WI38 (cell line): Measurements from ENCODE around the gene DNMT3A.

Experiments
- H3K4me3 ChIP-seq: 2 replicates; pipeline ENCODE4 v1.5.1; 2011; ENCODE audit warnings: low read depth, mild to moderate bottlenecking, control low read depth, low read length
- TF ChIP-seq, protein P1 (sequence below): IDR thresholded peaks from 2 replicates; pipeline ENCODE4 v1.5.1; 2012; ENCODE audit warnings: low read depth, mild to moderate bottlenecking, control low read depth, low read length

The DNMT3A gene

GRCh38 chr2:25198576-25198975 lies 143.1 kb downstream of the DNMT3A start:
- no peak overlapping the region for H3K4me3 ChIP-seq
- TF ChIP-seq, protein P1, sequence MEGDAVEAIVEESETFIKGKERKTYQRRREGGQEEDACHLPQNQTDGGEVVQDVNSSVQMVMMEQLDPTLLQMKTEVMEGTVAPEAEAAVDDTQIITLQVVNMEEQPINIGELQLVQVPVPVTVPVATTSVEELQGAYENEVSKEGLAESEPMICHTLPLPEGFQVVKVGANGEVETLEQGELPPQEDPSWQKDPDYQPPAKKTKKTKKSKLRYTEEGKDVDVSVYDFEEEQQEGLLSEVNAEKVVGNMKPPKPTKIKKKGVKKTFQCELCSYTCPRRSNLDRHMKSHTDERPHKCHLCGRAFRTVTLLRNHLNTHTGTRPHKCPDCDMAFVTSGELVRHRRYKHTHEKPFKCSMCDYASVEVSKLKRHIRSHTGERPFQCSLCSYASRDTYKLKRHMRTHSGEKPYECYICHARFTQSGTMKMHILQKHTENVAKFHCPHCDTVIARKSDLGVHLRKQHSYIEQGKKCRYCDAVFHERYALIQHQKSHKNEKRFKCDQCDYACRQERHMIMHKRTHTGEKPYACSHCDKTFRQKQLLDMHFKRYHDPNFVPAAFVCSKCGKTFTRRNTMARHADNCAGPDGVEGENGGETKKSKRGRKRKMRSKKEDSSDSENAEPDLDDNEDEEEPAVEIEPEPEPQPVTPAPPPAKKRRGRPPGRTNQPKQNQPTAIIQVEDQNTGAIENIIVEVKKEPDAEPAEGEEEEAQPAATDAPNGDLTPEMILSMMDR: no peak

GRCh38 chr2:25198209-25198525 lies 143.6 kb downstream of the DNMT3A start:
- H3K4me3 ChIP-seq: no peak overlapping the region
- TF ChIP-seq, protein P1: no peak

GRCh38 chr2:25197336-25198208 lies 144.2 kb downstream of the DNMT3A start:
- TF ChIP-seq, protein P1: no peak
- no peak overlapping the region for H3K4me3 ChIP-seq

DNA sequence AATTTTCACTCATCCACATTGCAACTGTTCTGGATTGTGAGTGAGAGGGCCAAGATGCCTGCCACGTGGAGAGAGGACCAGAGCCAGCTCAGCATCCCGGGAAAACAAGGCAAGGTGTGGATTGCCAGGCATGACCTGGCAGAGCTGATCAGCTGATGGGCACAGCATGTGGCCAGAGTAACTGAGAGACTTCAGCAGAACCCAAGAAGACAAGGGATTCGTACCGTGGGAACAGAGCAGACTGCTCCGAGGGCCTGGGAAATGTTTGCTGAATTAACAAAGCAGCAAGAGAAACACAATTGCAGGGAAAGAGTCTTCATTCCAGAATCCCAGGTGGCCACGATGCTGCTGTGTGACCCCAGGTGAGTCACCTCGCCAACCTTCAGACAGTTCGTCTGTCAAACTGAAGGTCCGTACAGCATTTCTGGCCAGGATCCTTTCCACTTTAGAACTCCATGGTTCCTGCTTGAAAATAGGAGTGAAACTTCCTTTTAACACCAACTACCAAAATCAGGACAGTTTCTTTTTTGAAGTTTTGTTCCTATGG lies 147.1 kb downstream of the DNMT3A start:
- TF ChIP-seq, protein P1: no peak

DNA sequence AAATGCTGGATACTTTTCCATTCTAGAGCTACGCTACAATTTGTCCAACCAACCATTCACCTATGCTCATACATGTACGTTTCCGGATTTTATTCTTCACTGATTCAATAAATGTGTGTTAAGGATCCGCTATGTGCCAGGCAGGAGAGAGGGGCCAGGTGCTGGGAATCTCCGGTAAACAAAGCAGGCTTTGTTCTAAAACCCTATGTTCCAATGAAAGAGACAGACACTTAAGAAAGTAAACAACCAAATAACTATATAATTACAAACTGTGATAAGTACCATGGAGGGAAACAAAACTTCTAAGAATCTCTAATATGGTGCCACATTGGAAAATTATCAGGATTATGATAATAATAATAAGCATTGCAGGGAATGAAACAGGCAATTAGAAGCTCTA lies 151.2 kb downstream of the DNMT3A start:
- TF ChIP-seq, protein P1: no peak
- no peak overlapping the region for H3K4me3 ChIP-seq

More for the DNA sequence above, 147.1 kb downstream of the DNMT3A start:
- no peak overlapping the region for H3K4me3 ChIP-seq

- TF ChIP-seq, protein P1: no peak
- no peak overlapping the region for H3K4me3 ChIP-seq
These were observed 153.3 kb downstream of the DNMT3A start for GRCh38 chr2:25188405-25188804.

GRCh38 chr2:25187729-25188350 lies 153.9 kb downstream of the DNMT3A start:
- TF ChIP-seq, protein P1: no peak
- H3K4me3 ChIP-seq: no peak overlapping the region
